ENCODE data around the gene DOCK1.

The DOCK1 gene

DNA sequence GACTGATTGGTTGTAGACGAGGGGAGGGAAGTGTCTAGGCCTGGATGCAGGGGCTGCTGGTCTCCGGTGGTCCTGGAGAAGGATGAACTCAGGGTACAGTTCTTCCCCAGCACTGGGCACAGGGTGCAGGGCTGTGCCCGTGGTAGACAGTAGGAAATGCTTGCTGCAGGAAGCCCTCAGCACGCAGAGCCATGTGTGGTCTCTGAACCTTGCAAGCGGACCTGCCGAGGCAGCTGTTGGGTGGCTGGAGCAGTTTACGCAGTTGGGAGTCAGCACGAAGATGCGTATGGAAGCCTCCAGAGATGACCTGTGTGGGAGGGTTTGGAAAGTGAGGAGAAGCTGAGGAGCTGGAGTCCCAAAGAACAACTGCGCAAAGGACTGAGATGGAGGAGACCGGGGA lies 39.0 kb downstream of the DOCK1 start:
- H3K27ac ChIP-seq = no peak overlapping the region
- TF ChIP-seq ZFX (IDR thresholded peaks at IDR 0.05; ENCODE audit: borderline replicate concordance) = no peak
- TF ChIP-seq, protein P1, sequence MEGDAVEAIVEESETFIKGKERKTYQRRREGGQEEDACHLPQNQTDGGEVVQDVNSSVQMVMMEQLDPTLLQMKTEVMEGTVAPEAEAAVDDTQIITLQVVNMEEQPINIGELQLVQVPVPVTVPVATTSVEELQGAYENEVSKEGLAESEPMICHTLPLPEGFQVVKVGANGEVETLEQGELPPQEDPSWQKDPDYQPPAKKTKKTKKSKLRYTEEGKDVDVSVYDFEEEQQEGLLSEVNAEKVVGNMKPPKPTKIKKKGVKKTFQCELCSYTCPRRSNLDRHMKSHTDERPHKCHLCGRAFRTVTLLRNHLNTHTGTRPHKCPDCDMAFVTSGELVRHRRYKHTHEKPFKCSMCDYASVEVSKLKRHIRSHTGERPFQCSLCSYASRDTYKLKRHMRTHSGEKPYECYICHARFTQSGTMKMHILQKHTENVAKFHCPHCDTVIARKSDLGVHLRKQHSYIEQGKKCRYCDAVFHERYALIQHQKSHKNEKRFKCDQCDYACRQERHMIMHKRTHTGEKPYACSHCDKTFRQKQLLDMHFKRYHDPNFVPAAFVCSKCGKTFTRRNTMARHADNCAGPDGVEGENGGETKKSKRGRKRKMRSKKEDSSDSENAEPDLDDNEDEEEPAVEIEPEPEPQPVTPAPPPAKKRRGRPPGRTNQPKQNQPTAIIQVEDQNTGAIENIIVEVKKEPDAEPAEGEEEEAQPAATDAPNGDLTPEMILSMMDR (IDR thresholded peaks at IDR 0.05) = no peak

DNA sequence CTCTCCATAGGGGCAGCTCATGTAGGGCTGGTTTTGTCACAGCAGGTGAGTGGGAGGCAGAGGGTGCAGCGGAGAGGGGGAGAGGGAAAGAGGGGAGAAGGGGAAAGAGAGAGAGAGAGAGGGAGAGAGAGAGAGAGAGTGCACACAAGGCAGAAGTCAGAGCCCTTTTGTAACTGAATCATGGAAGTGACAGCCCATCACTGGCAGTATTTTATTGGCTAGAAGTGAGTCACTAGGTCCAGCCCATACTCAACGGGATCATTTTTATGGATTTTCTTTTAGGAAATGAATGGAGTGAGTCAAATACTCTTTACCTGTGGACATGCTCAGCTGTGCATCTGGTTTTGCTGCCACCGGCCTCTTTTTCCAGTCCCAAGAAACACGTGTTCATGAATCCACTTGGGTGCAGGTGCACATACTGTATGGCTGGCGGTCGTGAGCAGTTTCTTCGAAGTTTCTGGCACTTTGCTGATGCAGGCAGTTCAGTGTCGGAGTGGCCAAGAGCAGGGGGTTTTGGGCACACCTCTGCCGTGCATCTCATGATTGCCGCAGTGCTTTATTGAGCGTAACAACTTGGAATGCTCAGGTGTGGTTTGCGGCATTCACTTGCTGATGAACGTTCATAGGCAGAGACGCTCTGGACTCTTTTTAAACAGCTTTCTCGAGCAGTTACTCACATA lies 40.3 kb downstream of the DOCK1 start:
- no peak overlapping the region for H3K27ac ChIP-seq
- TF ChIP-seq, protein P1 (IDR thresholded peaks at IDR 0.05) = no peak
- TF ChIP-seq ZFX (IDR thresholded peaks at IDR 0.05; ENCODE audit: borderline replicate concordance) = no peak

DNA sequence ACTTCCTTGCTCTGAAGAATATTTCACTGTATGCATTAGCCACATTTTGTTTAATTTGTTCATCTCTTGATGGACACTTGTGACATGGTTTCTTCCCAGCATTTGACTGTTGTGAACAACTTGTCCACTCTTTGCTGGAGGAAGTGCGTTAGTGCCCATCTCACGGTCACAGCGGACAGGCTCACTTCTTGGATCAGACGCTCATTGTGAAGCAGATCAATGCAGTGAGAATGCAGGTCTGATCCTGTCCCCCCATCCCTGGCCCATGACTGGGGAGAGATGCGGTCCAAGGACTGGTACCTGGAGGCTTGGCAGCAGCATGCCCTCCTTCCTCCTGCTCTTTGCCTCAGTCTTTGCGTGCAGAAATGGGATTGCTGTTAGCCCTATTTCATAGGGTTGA lies 41.5 kb downstream of the DOCK1 start:
- TF ChIP-seq, protein P1 (IDR thresholded peaks at IDR 0.05) = no peak
- H3K27ac ChIP-seq = no peak overlapping the region

DNA sequence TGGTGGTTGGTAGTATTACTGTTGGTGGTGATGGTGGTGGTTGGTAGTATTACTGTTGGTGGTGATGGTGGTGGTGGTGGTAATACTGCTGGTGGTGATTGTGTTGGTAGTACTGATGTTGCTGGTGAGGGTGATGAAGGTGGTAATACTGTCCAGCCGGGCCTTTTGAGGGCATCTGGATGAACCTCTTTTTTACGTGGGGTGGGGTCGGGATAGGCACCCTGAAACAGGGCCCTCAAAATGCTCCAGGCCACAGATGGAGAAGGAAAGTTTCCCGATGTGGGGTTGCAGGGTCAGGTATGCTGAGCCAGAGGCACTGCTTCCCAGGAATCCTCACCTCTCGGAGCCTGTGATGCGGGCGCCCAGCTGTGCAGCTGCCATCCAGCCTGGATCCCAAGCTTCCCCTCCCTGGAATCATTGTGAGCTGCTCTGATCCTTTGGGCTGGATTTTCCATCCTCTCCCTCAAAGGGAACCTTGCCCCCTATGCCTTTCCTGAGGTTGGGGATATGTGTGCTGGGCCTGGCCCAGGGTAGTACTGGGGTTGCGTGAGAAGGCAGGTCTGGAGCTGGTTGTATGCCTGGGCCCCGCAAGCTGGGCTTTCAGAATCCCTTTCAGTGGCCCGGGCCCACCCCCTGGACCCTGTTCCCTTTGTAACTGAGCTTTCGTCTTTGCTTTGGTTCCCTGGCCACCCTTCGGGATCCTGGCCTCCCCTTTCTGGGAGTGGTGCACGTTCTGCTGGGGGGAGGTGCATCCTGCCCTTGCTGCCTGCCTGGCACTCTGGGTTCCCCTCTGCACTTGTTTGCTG lies 43.3 kb downstream of the DOCK1 start:
- no peak for TF ChIP-seq ZFX (IDR thresholded peaks at IDR 0.05; ENCODE audit: borderline replicate concordance)
- TF ChIP-seq, protein P1 (IDR thresholded peaks at IDR 0.05) = no peak
- H3K27ac ChIP-seq = no peak overlapping the region

DNA sequence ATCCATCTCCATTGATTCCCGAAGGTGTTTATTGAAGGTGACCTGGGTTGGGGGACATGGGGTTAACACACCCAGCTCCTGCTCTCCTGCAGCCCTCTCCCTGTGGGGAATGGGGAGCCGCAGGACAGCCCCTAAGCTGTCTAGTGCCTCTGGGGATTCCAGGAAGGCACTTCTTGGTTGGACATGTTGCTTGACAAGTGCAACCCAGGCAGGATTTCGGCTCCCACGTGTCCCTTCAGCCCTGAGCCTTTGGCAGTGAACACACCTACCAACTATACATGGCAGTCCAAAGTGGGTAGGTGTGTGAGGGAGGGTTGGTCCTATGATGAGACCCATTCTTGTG lies 43.9 kb downstream of the DOCK1 start:
- TF ChIP-seq, protein P1 (IDR thresholded peaks at IDR 0.05) = no peak
- TF ChIP-seq ZFX (IDR thresholded peaks at IDR 0.05; ENCODE audit: borderline replicate concordance) = no peak
- no peak overlapping the region for H3K27ac ChIP-seq

DNA sequence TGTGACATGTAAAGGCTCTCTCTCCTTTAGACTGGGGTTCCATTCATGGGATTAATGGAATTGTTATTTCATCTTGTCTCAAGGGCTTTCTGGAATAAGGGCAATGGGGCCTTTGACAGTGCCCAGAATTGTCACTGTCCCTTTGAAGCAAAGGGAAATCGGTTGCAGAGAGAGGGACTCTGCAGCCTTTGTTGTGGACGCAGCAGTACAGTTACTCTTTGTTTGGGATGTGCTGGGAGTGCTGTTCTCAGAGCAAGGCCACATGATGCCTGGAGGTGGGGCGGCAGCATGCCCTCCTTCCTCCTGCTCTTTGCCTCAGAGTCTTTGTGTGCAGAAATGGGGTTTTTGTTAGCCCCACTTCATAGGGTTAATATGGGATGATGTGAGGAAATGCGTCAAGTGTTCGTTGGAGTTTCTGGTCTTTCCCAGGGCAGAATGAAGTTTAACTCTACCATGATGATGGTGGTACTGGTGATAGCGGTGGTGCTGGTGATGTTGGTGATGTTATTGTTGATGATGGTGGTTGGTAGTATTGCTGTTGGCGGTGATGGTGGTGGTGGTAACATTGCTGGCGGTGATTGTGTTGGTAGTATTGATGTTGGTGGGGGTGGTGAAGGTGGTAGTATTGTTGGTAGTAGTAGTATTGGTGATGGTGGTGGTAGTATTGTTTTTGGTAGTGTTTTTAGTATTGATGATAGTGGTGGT lies 45.3 kb downstream of the DOCK1 start:
- no peak overlapping the region for H3K27ac ChIP-seq
- no peak for TF ChIP-seq ZFX (IDR thresholded peaks at IDR 0.05; ENCODE audit: borderline replicate concordance)
- TF ChIP-seq, protein P1 (IDR thresholded peaks at IDR 0.05) = no peak

GRCh38 chr10:126953886-126954285 lies 48.7 kb downstream of the DOCK1 start:
- TF ChIP-seq ZFX (IDR thresholded peaks at IDR 0.05; ENCODE audit: borderline replicate concordance) = no peak
- TF ChIP-seq, protein P1 (IDR thresholded peaks at IDR 0.05) = no peak
- H3K27ac ChIP-seq = no peak overlapping the region

All from 22Rv1 (cell line).